HEK293 (cell line): ENCODE results near the gene ASCC1.

Experiments
- CTCF ChIA-PET: fragments of 350-600 bp; formaldehyde crosslinking; extraction: SDS; loops from one replicate; lab custom pipeline; 2021; ENCODE audit warnings: antibody characterized with exemption; lab: Yijun Ruan, JAX
- POLR2A ChIA-PET: fragments of 300-600 bp; formaldehyde crosslinking; extraction: SDS; loops from one replicate; lab custom pipeline; 2020; ENCODE audit warnings: antibody characterized with exemption, inconsistent platforms; lab: Yijun Ruan, JAX
- H3K27ac ChIP-seq: fragments of 200-500 bp; sonication (Bioruptor generic); 2 replicates; pipeline ENCODE4 v1.5.1; 2014; ENCODE audit warnings: low read depth, low read length, control low read depth, inconsistent platforms; ENCODE audit errors: extremely low read depth
- H3K36me3 ChIP-seq, 2 experiments: fragments of 200-500 bp in 1 of 2; sonication (Bioruptor generic) in 1 of 2; 1 replicate in 1 of 2; 2 replicates in 1 of 2; pipeline ENCODE4 v1.5.1; 2014 to 2017; ENCODE audit warnings: inconsistent platforms in 2 of 2, low read length in 2 of 2; ENCODE audit not compliant: control insufficient read depth in 2 of 2, insufficient read depth in 1 of 2
- H3K4me1 ChIP-seq: fragments of 200-500 bp; sonication (Bioruptor generic); 2 replicates; pipeline ENCODE4 v1.5.1; 2014; ENCODE audit warnings: mild to moderate bottlenecking, low read length, inconsistent platforms; ENCODE audit not compliant: control insufficient read depth, insufficient read depth
- H3K4me3 ChIP-seq: 2 replicates; pipeline ENCODE4 v1.5.1; 2011; ENCODE audit warnings: low read depth, mild to moderate bottlenecking, control low read depth, low read length, moderate library complexity
- H3K9me3 ChIP-seq: fragments of 200-500 bp; sonication (Bioruptor generic); 2 replicates; pipeline ENCODE4 v1.5.1; 2014; ENCODE audit warnings: low read depth, low read length, inconsistent platforms; ENCODE audit not compliant: control insufficient read depth, insufficient read depth
- IKZF3 ChIP-seq: fragments of 450-650 bp; IDR thresholded peaks from 2 replicates; pipeline ENCODE4 v1.5.0; 2018; ENCODE audit warnings: missing biosample characterization, mild to moderate bottlenecking, missing genetic modification characterization, moderate library complexity
- KLF10 ChIP-seq: fragments of 450-650 bp; IDR thresholded peaks from 2 replicates; pipeline ENCODE4 v1.5.1; 2018; ENCODE audit warnings: missing biosample characterization, mild to moderate bottlenecking, missing genetic modification characterization
- OSR2 ChIP-seq: fragments of 450-650 bp; formaldehyde crosslinking; IDR thresholded peaks from 2 replicates; pipeline ENCODE4 v1.5.1; 2016; ENCODE audit warnings: missing biosample characterization, missing genetic modification characterization
- RBAK ChIP-seq: fragments of 450-650 bp; formaldehyde crosslinking; IDR thresholded peaks from 2 replicates; pipeline ENCODE4 v1.5.1; 2016; ENCODE audit warnings: missing biosample characterization, missing genetic modification characterization
- SALL2 ChIP-seq: fragments of 450-650 bp; formaldehyde crosslinking; IDR thresholded peaks from 2 replicates; pipeline ENCODE4 v1.5.0; 2017; ENCODE audit warnings: missing biosample characterization, mild to moderate bottlenecking, missing genetic modification characterization, borderline replicate concordance
- ZBTB6 ChIP-seq: fragments of 450-650 bp; formaldehyde crosslinking; IDR thresholded peaks from 2 replicates; pipeline ENCODE4 v1.5.1; 2017; ENCODE audit warnings: missing biosample characterization, missing genetic modification characterization
- ZEB2 ChIP-seq: fragments of 450-650 bp; formaldehyde crosslinking; IDR thresholded peaks from 2 replicates; pipeline ENCODE4 v1.5.1; 2016; ENCODE audit warnings: missing biosample characterization, missing genetic modification characterization
- ZNF138 ChIP-seq: fragments of 450-650 bp; formaldehyde crosslinking; IDR thresholded peaks from 2 replicates; pipeline ENCODE4 v1.5.1; 2016; ENCODE audit warnings: missing biosample characterization, missing genetic modification characterization, borderline replicate concordance
- ZNF140 ChIP-seq: fragments of 450-650 bp; formaldehyde crosslinking; IDR thresholded peaks from 2 replicates; pipeline ENCODE4 v1.5.1; 2016; ENCODE audit warnings: missing biosample characterization, missing genetic modification characterization
- ZNF16 ChIP-seq: fragments of 450-650 bp; formaldehyde crosslinking; IDR thresholded peaks from 2 replicates; pipeline ENCODE4 v1.5.1; 2016; ENCODE audit warnings: low read depth, missing biosample characterization, missing genetic modification characterization
- ZNF324 ChIP-seq: fragments of 450-650 bp; formaldehyde crosslinking; IDR thresholded peaks from 2 replicates; pipeline ENCODE4 v1.5.1; 2016; ENCODE audit warnings: missing biosample characterization, missing genetic modification characterization
- ZNF596 ChIP-seq: fragments of 450-650 bp; IDR thresholded peaks from 2 replicates; pipeline ENCODE4 v1.5.0; 2018; ENCODE audit warnings: missing biosample characterization, mild to moderate bottlenecking, missing genetic modification characterization, moderate library complexity
- ZNF792 ChIP-seq: fragments of 450-650 bp; formaldehyde crosslinking; IDR thresholded peaks from 2 replicates; pipeline ENCODE4 v1.5.1; 2016; ENCODE audit warnings: missing biosample characterization, missing genetic modification characterization
- TF ChIP-seq, protein P1 (sequence below): fragments of 450-650 bp; formaldehyde crosslinking; IDR thresholded peaks from 2 replicates; pipeline ENCODE4 v1.5.1; 2016; ENCODE audit warnings: missing biosample characterization, missing genetic modification characterization
- TF ChIP-seq, protein P2 (sequence below): fragments of 450-650 bp; formaldehyde crosslinking; IDR thresholded peaks from 2 replicates; pipeline ENCODE4 v1.5.1; 2016; ENCODE audit warnings: missing biosample characterization, missing genetic modification characterization

Gene ASCC1

GRCh38 chr10:72235544-72236279, 19.6 kb upstream of the ASCC1 start:
- H3K9me3 ChIP-seq, result no peaks in the 10 kb centered on the region
- TF ChIP-seq, protein P1, sequence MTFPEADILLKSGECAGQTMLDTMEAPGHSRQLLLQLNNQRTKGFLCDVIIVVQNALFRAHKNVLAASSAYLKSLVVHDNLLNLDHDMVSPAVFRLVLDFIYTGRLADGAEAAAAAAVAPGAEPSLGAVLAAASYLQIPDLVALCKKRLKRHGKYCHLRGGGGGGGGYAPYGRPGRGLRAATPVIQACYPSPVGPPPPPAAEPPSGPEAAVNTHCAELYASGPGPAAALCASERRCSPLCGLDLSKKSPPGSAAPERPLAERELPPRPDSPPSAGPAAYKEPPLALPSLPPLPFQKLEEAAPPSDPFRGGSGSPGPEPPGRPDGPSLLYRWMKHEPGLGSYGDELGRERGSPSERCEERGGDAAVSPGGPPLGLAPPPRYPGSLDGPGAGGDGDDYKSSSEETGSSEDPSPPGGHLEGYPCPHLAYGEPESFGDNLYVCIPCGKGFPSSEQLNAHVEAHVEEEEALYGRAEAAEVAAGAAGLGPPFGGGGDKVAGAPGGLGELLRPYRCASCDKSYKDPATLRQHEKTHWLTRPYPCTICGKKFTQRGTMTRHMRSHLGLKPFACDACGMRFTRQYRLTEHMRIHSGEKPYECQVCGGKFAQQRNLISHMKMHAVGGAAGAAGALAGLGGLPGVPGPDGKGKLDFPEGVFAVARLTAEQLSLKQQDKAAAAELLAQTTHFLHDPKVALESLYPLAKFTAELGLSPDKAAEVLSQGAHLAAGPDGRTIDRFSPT (tag by site-specific recombination), result no peak
- TF ChIP-seq SALL2 (tag by site-specific recombination) (no peak), ZNF140 (tag by site-specific recombination) (no peak), ZNF138 (tag by site-specific recombination) (no peak), RBAK (tag by site-specific recombination) (no peak), ZNF792 (tag by site-specific recombination) (no peak)
- TF ChIP-seq, all 188 proteins: peak for 0
- peaks cover 22 to 38% of the 10 kb centered on the region in 2 experiments for H3K36me3 ChIP-seq
- H3K27ac ChIP-seq, result no peak overlapping the region
- no peaks in the 10 kb centered on the region for H3K4me1 ChIP-seq
- H3K4me3 ChIP-seq, result no peak overlapping the region
- ChIA-PET CTCF (interaction anchor here (0.7 to 1.2 kb wide), 4 partner anchors 25 to 104 kb away, joined by 3 to 6 read pairs (median 4); no protein-coding TSS in a partner anchor), POLR2A (interaction anchor here (0.8 to 6.6 kb wide), 4 partner anchors 13 to 96 kb away, joined by 3 to 36 read pairs (median 6); partner anchors contain the start of gene DDIT4)

DNA sequence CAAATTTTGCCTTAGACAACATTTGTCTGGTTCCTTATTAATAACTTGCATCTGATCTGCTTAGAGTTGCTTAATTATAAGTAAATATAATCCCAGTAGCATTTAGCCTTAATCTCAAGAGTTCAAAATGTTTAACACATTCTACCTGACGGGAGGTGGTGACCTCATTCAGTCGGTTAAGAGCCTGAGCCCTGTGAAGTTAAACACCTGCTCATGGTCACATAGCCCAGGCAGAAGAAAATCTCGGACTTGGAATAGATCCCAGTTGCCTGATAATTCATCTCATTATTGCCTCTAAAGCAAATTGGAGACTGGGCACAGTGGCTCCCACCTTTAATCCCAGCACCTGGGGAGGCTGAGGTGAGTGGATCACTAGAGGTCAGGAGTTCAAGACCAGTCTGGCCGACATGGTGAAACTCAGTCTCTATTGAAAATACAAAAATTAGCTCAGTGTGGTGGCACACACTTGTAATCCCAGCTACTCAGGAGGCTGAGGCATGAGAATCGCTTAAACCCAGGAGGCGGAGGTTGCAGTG, 18.6 kb upstream of the ASCC1 start:
- ChIA-PET POLR2A (interaction anchor here (1.5 kb wide), 1 partner anchor 38 kb away, joined by 7 read pairs; no protein-coding TSS in a partner anchor), CTCF (interaction anchor here (0.6 kb wide), 1 partner anchor 49 kb away, joined by 3 read pairs; no protein-coding TSS in a partner anchor)
- H3K4me1 ChIP-seq, result peaks cover 7% of the 10 kb centered on the region

DNA sequence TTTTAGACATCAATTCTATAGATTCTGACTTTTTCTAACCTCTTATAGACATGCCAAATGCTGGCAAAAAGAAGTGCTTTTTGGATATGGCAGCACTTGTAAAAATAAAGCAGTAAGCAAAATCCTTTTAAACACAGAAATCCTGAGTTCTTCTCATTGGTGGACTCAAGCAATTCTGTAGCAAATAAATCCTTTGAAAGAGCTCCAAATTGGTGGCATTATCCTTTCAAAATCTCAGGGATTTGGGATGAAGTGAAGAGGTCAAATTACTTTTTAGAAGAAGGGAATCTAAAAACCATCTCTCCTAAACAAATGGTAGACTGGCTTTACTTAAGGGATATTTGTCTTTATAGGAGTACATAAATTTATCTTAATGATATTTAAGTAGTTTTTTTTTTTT, 17.5 kb upstream of the ASCC1 start:
- peaks cover 17% of the 10 kb centered on the region for H3K4me1 ChIP-seq
- no peak overlapping the region for H3K27ac ChIP-seq
- ChIA-PET CTCF (interaction anchor here (0.7 kb wide), 1 partner anchor 134 kb away, joined by 3 read pairs; no protein-coding TSS in a partner anchor), POLR2A (interaction anchor here (0.7 kb wide), 1 partner anchor 43 kb away, joined by 3 read pairs; no protein-coding TSS in a partner anchor)
- 0 out of 2 replicates have a peak, but pooled peaks have one; percentile 19 for TF ChIP-seq IKZF3 (tag by site-specific recombination)
- TF ChIP-seq, protein P2, sequence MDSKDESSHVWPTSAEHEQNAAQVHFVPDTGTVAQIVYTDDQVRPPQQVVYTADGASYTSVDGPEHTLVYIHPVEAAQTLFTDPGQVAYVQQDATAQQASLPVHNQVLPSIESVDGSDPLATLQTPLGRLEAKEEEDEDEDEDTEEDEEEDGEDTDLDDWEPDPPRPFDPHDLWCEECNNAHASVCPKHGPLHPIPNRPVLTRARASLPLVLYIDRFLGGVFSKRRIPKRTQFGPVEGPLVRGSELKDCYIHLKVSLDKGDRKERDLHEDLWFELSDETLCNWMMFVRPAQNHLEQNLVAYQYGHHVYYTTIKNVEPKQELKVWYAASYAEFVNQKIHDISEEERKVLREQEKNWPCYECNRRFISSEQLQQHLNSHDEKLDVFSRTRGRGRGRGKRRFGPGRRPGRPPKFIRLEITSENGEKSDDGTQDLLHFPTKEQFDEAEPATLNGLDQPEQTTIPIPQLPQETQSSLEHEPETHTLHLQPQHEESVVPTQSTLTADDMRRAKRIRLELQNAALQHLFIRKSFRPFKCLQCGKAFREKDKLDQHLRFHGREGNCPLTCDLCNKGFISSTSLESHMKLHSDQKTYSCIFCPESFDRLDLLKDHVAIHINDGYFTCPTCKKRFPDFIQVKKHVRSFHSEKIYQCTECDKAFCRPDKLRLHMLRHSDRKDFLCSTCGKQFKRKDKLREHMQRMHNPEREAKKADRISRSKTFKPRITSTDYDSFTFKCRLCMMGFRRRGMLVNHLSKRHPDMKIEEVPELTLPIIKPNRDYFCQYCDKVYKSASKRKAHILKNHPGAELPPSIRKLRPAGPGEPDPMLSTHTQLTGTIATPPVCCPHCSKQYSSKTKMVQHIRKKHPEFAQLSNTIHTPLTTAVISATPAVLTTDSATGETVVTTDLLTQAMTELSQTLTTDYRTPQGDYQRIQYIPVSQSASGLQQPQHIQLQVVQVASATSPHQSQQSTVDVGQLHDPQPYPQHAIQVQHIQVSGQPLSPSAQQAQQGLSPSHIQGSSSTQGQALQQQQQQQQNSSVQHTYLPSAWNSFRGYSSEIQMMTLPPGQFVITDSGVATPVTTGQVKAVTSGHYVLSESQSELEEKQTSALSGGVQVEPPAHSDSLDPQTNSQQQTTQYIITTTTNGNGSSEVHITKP (tag by site-specific recombination), result no peak
- TF ChIP-seq ZNF596, result no peak
- no peaks in the 10 kb centered on the region for H3K9me3 ChIP-seq
- peaks cover 22 to 40% of the 10 kb centered on the region in 2 experiments for H3K36me3 ChIP-seq
- no peak overlapping the region for H3K4me3 ChIP-seq

More for the DNA sequence above, 18.6 kb upstream of the ASCC1 start:
- Histone ChIP-seq H3K27ac (no peak overlapping the region), H3K4me3 (no peak overlapping the region), H3K9me3 (no peaks in the 10 kb centered on the region), H3K36me3 (peaks cover 22 to 40% of the 10 kb centered on the region in 2 experiments)
- TF ChIP-seq ZNF16 (tag by site-specific recombination), result no peak
- no peak for TF ChIP-seq ZBTB6
- TF ChIP-seq OSR2 (tag by site-specific recombination), result peak; percentile 16; the same call in 1 of the 2 replicates
- TF ChIP-seq ZEB2 (tag by site-specific recombination), result no peak
- TF ChIP-seq ZNF324, result no peak
- TF ChIP-seq KLF10 (tag by site-specific recombination), result no peak
